Measurements from ENCODE around the gene POLA1. TPM values are rescaled to one million over a fixed set of nuclear protein-coding genes. Genes with fewer than 3 reads are reported as not detected.

POLA1 gene
- total and polyA plus RNA-seq, 3 experiments from 2014 or later = 6.2 to 43.1 (median 42.5) TPM

DNA sequence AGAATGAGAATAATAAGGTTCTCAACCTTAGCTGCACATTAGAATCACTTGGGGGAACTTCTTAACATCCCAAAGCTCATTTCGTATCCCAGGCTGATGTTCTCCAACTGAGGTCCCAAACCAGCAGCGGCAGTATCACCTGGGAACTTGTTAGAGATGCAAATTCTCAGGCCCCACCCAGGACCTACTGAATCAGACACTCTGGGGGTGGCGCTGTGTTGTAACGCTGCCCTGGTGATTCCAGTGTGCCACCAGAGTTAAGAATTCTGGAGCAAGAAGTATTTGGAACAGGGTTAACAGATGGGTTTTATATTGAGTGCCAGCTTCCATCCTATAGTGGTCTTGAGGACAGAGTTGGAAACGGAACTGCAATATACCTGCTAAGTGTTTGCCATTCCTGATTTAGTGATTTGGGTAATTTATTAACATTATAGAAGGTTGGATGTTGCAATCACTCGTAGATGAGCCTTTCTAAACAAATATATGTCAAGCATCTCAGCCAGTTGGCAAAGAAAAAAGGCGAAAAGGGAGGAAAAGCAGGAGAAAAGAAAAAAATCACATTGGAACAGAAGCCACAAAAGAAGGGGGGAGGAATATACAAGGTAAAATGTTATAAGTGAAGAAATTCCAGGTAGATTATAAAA is 181.0 kb downstream of the POLA1 start:
- Histone ChIP-seq H3K27ac (ENCODE audit: low read depth, low read length) (no peak overlapping the region), H3K9me3 (ENCODE audit: low read length) (no peaks in the 10 kb centered on the region), H3K4me3 (ENCODE audit: low read length) (no peak overlapping the region), H3K36me3 (ENCODE audit: insufficient read depth, low read length) (no peaks in the 10 kb centered on the region), H3K27me3 (ENCODE audit: insufficient read depth, low read length, poor library complexity, severe bottlenecking) (no peaks in the 10 kb centered on the region), H3K4me1 (ENCODE audit: insufficient read depth, low read length) (no peaks in the 10 kb centered on the region)
- POLR2A ChIA-PET = no interaction called here
- Mint-ChIP-seq H3K27ac (no peak overlapping the region), H3K4me3 (no peak overlapping the region), H3K9me3 (no peaks in the 10 kb centered on the region), H3K27me3 (peaks cover 0 to 2% of the 10 kb centered on the region in 2 donors), H3K4me1 (peaks cover 4 to 5% (median 4%) of the 10 kb centered on the region in 3 donors), H3K36me3 (peaks cover 0 to 1% (median under 1%) of the 10 kb centered on the region in 3 donors)
- CTCF ChIA-PET = no interaction called here
- no peak for DNase-seq

- CTCF ChIA-PET = no interaction called here
Measured at GRCh38 chrX:24876530-24877287, 183.0 kb downstream of the POLA1 start.

DNA sequence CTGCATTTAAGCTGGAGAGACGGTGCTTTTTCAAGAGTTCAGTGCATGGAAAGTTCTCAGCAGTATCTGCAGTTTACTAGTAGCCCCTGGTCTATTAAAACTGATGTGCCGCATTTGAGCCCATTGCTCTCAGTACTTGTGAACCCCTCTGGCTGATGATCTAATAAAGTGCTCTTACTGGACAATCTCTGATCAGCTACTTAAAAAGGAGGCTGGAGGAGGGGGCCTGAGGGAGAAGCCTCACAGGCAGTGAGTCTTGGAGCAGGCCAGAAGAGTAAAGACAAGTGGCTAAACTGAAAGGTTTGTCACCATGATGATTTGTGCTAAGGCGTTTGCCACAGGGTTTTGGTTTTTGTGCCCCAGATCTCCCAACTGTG is 183.6 kb downstream of the POLA1 start:
- Histone ChIP-seq H3K36me3 (ENCODE audit: insufficient read depth, low read length) (no peaks in the 10 kb centered on the region), H3K27ac (ENCODE audit: low read depth, low read length) (no peak overlapping the region), H3K9me3 (ENCODE audit: low read length) (no peaks in the 10 kb centered on the region), H3K27me3 (ENCODE audit: insufficient read depth, low read length, poor library complexity, severe bottlenecking) (no peaks in the 10 kb centered on the region), H3K4me3 (ENCODE audit: low read length) (no peak overlapping the region), H3K4me1 (ENCODE audit: insufficient read depth, low read length) (no peaks in the 10 kb centered on the region)
- Mint-ChIP-seq H3K4me3 (no peak overlapping the region), H3K9me3 (peaks cover 0 to 1% (median 0%) of the 10 kb centered on the region in 5 donors), H3K27ac (no peak overlapping the region), H3K4me1 (peaks cover 4 to 5% (median 4%) of the 10 kb centered on the region in 3 donors), H3K27me3 (peaks cover 0 to 4% of the 10 kb centered on the region in 2 donors), H3K36me3 (peaks cover 0 to 1% (median 0%) of the 10 kb centered on the region in 3 donors)
- CTCF ChIA-PET = no interaction called here
- DNase-seq = no peak
- POLR2A ChIA-PET = no interaction called here

More at GRCh38 chrX:24876530-24877287, 183.0 kb downstream of the POLA1 start:
- Mint-ChIP-seq H3K27me3 (peaks cover 0 to 4% of the 10 kb centered on the region in 2 donors), H3K36me3 (peaks cover 0 to 1% (median 0%) of the 10 kb centered on the region in 3 donors), H3K4me3 (no peak overlapping the region), H3K4me1 (peaks cover 4 to 5% (median 4%) of the 10 kb centered on the region in 3 donors), H3K9me3 (no peaks in the 10 kb centered on the region), H3K27ac (no peak overlapping the region)
- Histone ChIP-seq H3K36me3 (ENCODE audit: insufficient read depth, low read length) (no peaks in the 10 kb centered on the region), H3K27me3 (ENCODE audit: insufficient read depth, low read length, poor library complexity, severe bottlenecking) (no peaks in the 10 kb centered on the region), H3K4me3 (ENCODE audit: low read length) (no peak overlapping the region), H3K4me1 (ENCODE audit: insufficient read depth, low read length) (no peaks in the 10 kb centered on the region), H3K9me3 (ENCODE audit: low read length) (no peaks in the 10 kb centered on the region), H3K27ac (ENCODE audit: low read depth, low read length) (no peak overlapping the region)
- no peak for DNase-seq
- POLR2A ChIA-PET = no interaction called here

DNA sequence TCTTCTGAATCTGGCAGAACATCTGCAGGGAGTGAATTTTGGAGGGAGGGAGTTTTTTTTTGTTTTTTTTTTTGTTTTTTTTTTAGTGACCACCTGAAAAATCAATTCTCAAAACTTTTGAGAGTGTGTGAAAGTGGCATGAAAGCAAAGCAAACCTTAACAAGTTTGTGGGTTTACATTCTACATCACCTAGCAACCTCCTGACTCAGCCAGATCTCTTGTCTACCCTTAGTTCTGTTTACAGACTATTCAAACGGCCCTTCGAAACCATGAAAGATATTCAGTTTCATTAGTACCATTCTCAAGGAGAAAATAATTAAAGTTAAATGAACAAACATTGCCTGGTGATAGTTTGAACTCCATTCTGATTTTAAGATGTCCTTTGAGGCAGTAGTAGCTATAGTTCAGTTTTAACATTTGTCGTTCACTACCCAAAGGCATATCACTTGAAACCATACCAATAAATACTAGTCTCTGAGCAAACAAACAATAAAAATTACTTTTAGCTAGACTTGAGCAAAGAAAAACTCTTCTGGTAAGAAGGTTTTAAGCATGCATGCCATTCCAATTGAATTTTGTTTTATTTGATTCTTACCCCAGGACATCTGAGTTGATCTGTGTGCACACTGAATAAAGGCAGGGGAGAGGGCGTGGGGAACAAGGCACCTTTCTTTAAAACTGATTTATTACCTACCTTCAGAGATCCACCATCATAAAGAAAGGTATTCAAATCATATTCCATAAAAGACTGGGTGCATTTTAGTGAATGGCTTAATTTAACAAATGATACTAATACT is 184.3 kb downstream of the POLA1 start:
- Histone ChIP-seq H3K4me3 (ENCODE audit: low read length) (no peak overlapping the region), H3K9me3 (ENCODE audit: low read length) (no peaks in the 10 kb centered on the region), H3K4me1 (ENCODE audit: insufficient read depth, low read length) (no peaks in the 10 kb centered on the region), H3K36me3 (ENCODE audit: insufficient read depth, low read length) (no peaks in the 10 kb centered on the region), H3K27ac (ENCODE audit: low read depth, low read length) (no peak overlapping the region), H3K27me3 (ENCODE audit: insufficient read depth, low read length, poor library complexity, severe bottlenecking) (no peaks in the 10 kb centered on the region)
- Mint-ChIP-seq H3K27me3 (peaks cover 0 to 4% of the 10 kb centered on the region in 2 donors), H3K27ac (no peak overlapping the region), H3K9me3 (peaks cover 0 to 1% (median 0%) of the 10 kb centered on the region in 5 donors), H3K36me3 (peaks cover 0 to 1% (median 0%) of the 10 kb centered on the region in 3 donors), H3K4me1 (peaks cover 4 to 5% (median 4%) of the 10 kb centered on the region in 3 donors), H3K4me3 (no peak overlapping the region)
- ChIA-PET CTCF (no interaction called here), POLR2A (no interaction called here)
- no peak for DNase-seq

DNA sequence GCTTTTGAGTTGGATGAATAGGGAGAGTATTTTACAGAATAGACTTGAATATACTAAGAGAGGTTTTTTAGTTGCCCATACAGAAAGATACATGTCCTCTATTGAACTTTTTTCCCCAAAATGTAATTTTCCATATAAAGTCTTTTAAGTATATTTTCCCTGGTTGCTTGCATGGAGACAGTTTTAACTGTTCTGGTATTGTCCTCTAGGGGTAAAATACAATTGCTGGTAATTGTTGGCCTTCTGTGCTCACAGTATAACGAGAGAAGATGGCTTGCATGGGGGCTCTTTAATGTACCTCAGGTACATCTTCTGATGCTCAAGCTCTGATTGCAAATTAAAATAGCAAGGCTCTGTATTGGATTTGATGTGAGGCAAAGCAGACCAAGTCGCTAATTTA is 186.0 kb downstream of the POLA1 start:
- no peak for DNase-seq
- H3K27me3 Mint-ChIP-seq = peaks cover 0 to 2% of the 10 kb centered on the region in 2 donors
- peaks cover 4 to 5% (median 4%) of the 10 kb centered on the region in 3 donors for H3K4me1 Mint-ChIP-seq
- H3K4me3 Mint-ChIP-seq = no peak overlapping the region
- Histone ChIP-seq H3K27ac (ENCODE audit: low read depth, low read length) (no peak overlapping the region), H3K36me3 (ENCODE audit: insufficient read depth, low read length) (no peaks in the 10 kb centered on the region), H3K4me3 (ENCODE audit: low read length) (no peak overlapping the region), H3K27me3 (ENCODE audit: insufficient read depth, low read length, poor library complexity, severe bottlenecking) (no peaks in the 10 kb centered on the region), H3K9me3 (ENCODE audit: low read length) (no peaks in the 10 kb centered on the region), H3K4me1 (ENCODE audit: insufficient read depth, low read length) (no peaks in the 10 kb centered on the region)
- no peak overlapping the region for H3K27ac Mint-ChIP-seq
- ChIA-PET CTCF (no interaction called here), POLR2A (no interaction called here)
- peaks cover 0 to 1% (median 0%) of the 10 kb centered on the region in 5 donors for H3K9me3 Mint-ChIP-seq
- peaks cover 0 to 1% (median 0%) of the 10 kb centered on the region in 3 donors for H3K36me3 Mint-ChIP-seq

- CTCF ChIA-PET = no interaction called here
- Histone ChIP-seq H3K4me3 (ENCODE audit: low read length) (no peak overlapping the region), H3K9me3 (ENCODE audit: low read length) (no peaks in the 10 kb centered on the region), H3K27me3 (ENCODE audit: insufficient read depth, low read length, poor library complexity, severe bottlenecking) (no peaks in the 10 kb centered on the region), H3K4me1 (ENCODE audit: insufficient read depth, low read length) (no peaks in the 10 kb centered on the region), H3K27ac (ENCODE audit: low read depth, low read length) (no peak overlapping the region), H3K36me3 (ENCODE audit: insufficient read depth, low read length) (no peaks in the 10 kb centered on the region)
- H3K27me3 Mint-ChIP-seq = no peaks in the 10 kb centered on the region
- DNase-seq = no peak
- H3K4me1 Mint-ChIP-seq = no peaks in the 10 kb centered on the region
- H3K4me3 Mint-ChIP-seq = no peak overlapping the region
- H3K36me3 Mint-ChIP-seq = peaks cover 0 to 25% (median 9%) of the 10 kb centered on the region in 3 donors
- no peak overlapping the region for H3K27ac Mint-ChIP-seq
- POLR2A ChIA-PET = no interaction called here
- H3K9me3 Mint-ChIP-seq = no peaks in the 10 kb centered on the region
Measured at GRCh38 chrX:24886916-24887315, 193.2 kb downstream of the POLA1 start.

- Mint-ChIP-seq H3K27me3 (peaks cover 0 to 2% of the 10 kb centered on the region in 2 donors), H3K27ac (no peak overlapping the region), H3K36me3 (peaks cover 11 to 40% (median 20%) of the 10 kb centered on the region in 3 donors), H3K4me1 (no peaks in the 10 kb centered on the region), H3K9me3 (peaks cover 0 to 6% (median 2%) of the 10 kb centered on the region in 5 donors), H3K4me3 (no peak overlapping the region)
- no peak overlapping the region for H3K27ac ChIP-seq (ENCODE audit: low read depth, low read length)
- CTCF ChIA-PET = no interaction called here
- no peaks in the 10 kb centered on the region for H3K9me3 ChIP-seq (ENCODE audit: low read length)
- no peak overlapping the region for H3K4me3 ChIP-seq (ENCODE audit: low read length)
- H3K36me3 ChIP-seq (ENCODE audit: insufficient read depth, low read length) = no peaks in the 10 kb centered on the region
- POLR2A ChIA-PET = no interaction called here
- no peaks in the 10 kb centered on the region for H3K27me3 ChIP-seq (ENCODE audit: insufficient read depth, low read length, poor library complexity, severe bottlenecking)
- no peak for DNase-seq
- no peaks in the 10 kb centered on the region for H3K4me1 ChIP-seq (ENCODE audit: insufficient read depth, low read length)
Measured at GRCh38 chrX:24890677-24891076, 197.0 kb downstream of the POLA1 start.

- CTCF ChIA-PET = no interaction called here
- peaks cover 0 to 5% (median 0%) of the 10 kb centered on the region in 5 donors for H3K9me3 Mint-ChIP-seq
- H3K36me3 Mint-ChIP-seq = peaks cover 5 to 25% (median 9%) of the 10 kb centered on the region in 3 donors
Measured at GRCh38 chrX:24899391-24899790, 205.7 kb downstream of the POLA1 start.

More at GRCh38 chrX:24899391-24899790, 205.7 kb downstream of the POLA1 start:
- Histone ChIP-seq H3K27me3 (ENCODE audit: insufficient read depth, low read length, poor library complexity, severe bottlenecking) (no peaks in the 10 kb centered on the region), H3K4me1 (ENCODE audit: insufficient read depth, low read length) (no peaks in the 10 kb centered on the region), H3K27ac (ENCODE audit: low read depth, low read length) (no peak overlapping the region), H3K4me3 (ENCODE audit: low read length) (no peak overlapping the region), H3K36me3 (ENCODE audit: insufficient read depth, low read length) (no peaks in the 10 kb centered on the region), H3K9me3 (ENCODE audit: low read length) (no peaks in the 10 kb centered on the region)
- POLR2A ChIA-PET = no interaction called here
- Mint-ChIP-seq H3K4me3 (no peak overlapping the region), H3K4me1 (no peaks in the 10 kb centered on the region), H3K27ac (no peak overlapping the region), H3K27me3 (peaks cover 0 to 2% of the 10 kb centered on the region in 2 donors)
- DNase-seq = no peak
